K562 (cell line): ENCODE measurements around the gene TNNT3. TPM values are rescaled to one million over a fixed set of nuclear protein-coding genes. Genes with fewer than 3 reads are reported as not detected.

Experiments
- ATAC-seq: fragments of 200-7000 bp; cut with Tn5 transposase; 3 replicates; pipeline ENCODE4 v1.9.1; 2020; ENCODE audit warnings: moderate library complexity
- BruUV-seq: library from RNA; stranded (reverse); fragments of 400-500 nt; replicated peaks from 2 replicates; lab custom pipeline; 2021; lab: Mats Ljungman, UMichigan
- CTCF ChIA-PET: fragments of 300-600 bp; formaldehyde crosslinking; extraction: SDS; loops from one replicate; lab custom pipeline; 2021; ENCODE audit warnings: low intra/inter-chr PET ratio; lab: Yijun Ruan, JAX
- POLR2A ChIA-PET: fragments of 300-600, 350-650 bp; sonication (Branson Sonifier 250); formaldehyde crosslinking; extraction: SDS; loops from one replicate; lab custom pipeline; 2021; ENCODE audit warnings: antibody characterized with exemption, inconsistent platforms; lab: Yijun Ruan, JAX
- DNase-seq, 4 experiments: peaks; one replicate each; pipeline versions ENCODE4 v3.0.0 to v3.0.0-alpha.2; 2011 to 2018; ENCODE audit warnings: low spot score in 3 of 4, mixed read lengths in 3 of 4; ENCODE audit errors: extremely low read depth in 1 of 4
- FAIRE-seq: peaks from 2 replicates; lab custom pipeline; 2011; peaks lifted over from hg19 to GRCh38; lab: Jason Lieb, UNC
- H2AFZ ChIP-seq: 2 replicates; pipeline ENCODE4 v1.6.0; 2011; ENCODE audit warnings: low read depth, low read length, control low read depth, inconsistent platforms
- H3K27ac ChIP-seq: fragments of 200-600 bp; 3 replicates; pipeline ENCODE4 v1.8.0; 2011; ENCODE audit warnings: low read depth, mild to moderate bottlenecking, control low read depth, inconsistent platforms, low read length, moderate library complexity, mixed read lengths; ENCODE audit errors: extremely low read depth
- H3K27me3 ChIP-seq, 2 experiments: fragments of 300-600 bp in 1 of 2; 2 replicates in 1 of 2; 3 replicates in 1 of 2; pipeline versions ENCODE4 v1.6.0 to v1.8.0; 2011; ENCODE audit warnings: inconsistent platforms in 2 of 2, low read length in 2 of 2, mild to moderate bottlenecking in 1 of 2, mixed read lengths in 1 of 2, moderate library complexity in 1 of 2; ENCODE audit not compliant: control insufficient read depth in 2 of 2, insufficient read depth in 2 of 2
- H3K36me3 ChIP-seq: fragments of 300-600 bp; 3 replicates; pipeline ENCODE4 v1.8.0; 2011; ENCODE audit warnings: mild to moderate bottlenecking, low read length, inconsistent platforms; ENCODE audit not compliant: control insufficient read depth, insufficient read depth
- H3K4me1 ChIP-seq, 2 experiments: fragments of 200-600 bp in 1 of 2; replicated peaks in 1 of 2; 2 replicates in 1 of 2; 3 replicates in 1 of 2; pipeline versions ENCODE4 v1.5.1 to v1.8.0; 2011; ENCODE audit warnings: inconsistent platforms in 2 of 2, low read length in 2 of 2, mild to moderate bottlenecking in 1 of 2, mixed read lengths in 1 of 2, moderate library complexity in 1 of 2; ENCODE audit not compliant: control insufficient read depth in 2 of 2, insufficient read depth in 2 of 2
- H3K4me2 ChIP-seq: 2 replicates; pipeline ENCODE4 v1.6.1; 2011; ENCODE audit warnings: low read length, control low read depth, inconsistent platforms, mixed read lengths; ENCODE audit not compliant: insufficient read depth
- H3K4me3 ChIP-seq: fragments of 200-600 bp; sonication (generic), shearing (Covaris generic); 2 replicates; pipeline ENCODE4 v1.5.1; 2016; ENCODE audit warnings: control low read depth, inconsistent platforms
- H3K79me2 ChIP-seq: fragments of 200-600 bp; 3 replicates; pipeline ENCODE4 v1.8.0; 2011; ENCODE audit warnings: low read length, inconsistent platforms; ENCODE audit not compliant: control insufficient read depth, insufficient read depth
- H3K9ac ChIP-seq, 2 experiments: 2 replicates each; pipeline versions ENCODE4 v1.6.0 to v1.6.1; 2011; ENCODE audit warnings: low read depth in 2 of 2, low read length in 2 of 2, control low read depth in 1 of 2, inconsistent platforms in 1 of 2, mild to moderate bottlenecking in 1 of 2, mixed read lengths in 1 of 2; ENCODE audit not compliant: insufficient read depth in 1 of 2
- H3K9me1 ChIP-seq: one replicate; pipeline ENCODE4 v1.6.0; 2011; ENCODE audit warnings: inconsistent platforms, mild to moderate bottlenecking, low read length, moderate library complexity; ENCODE audit not compliant: control insufficient read depth, insufficient read depth
- H3K9me3 ChIP-seq: replicated peaks from 2 replicates; pipeline ENCODE4 v1.5.1; 2011; ENCODE audit warnings: low read depth, low read length, inconsistent platforms; ENCODE audit not compliant: control insufficient read depth, insufficient read depth
- H4K20me1 ChIP-seq: replicated peaks from 2 replicates; pipeline ENCODE4 v1.6.1; 2011; ENCODE audit warnings: low read length, inconsistent platforms, mixed read lengths; ENCODE audit not compliant: control insufficient read depth, insufficient read depth
- CBX1 ChIP-seq: sonication (generic); IDR thresholded peaks from 2 replicates; pipeline ENCODE4 v1.6.1; 2016; ENCODE audit warnings: antibody characterized with exemption, low read depth, mild to moderate bottlenecking
- CEBPB ChIP-seq: fragments of 450-650 bp; IDR thresholded peaks from 2 replicates; pipeline ENCODE4 v1.6.1; 2016; ENCODE audit warnings: missing genetic modification characterization, missing compliant biosample characterization
- JUNB ChIP-seq: fragments of 450-650 bp; formaldehyde crosslinking; conservative IDR thresholded peaks from 2 replicates; pipeline ENCODE4 v1.4.0; 2020; ENCODE audit warnings: mild to moderate bottlenecking
- KDM4B ChIP-seq, 2 experiments: fragments of 450-650 bp in 1 of 2; sonication (generic) in 1 of 2; IDR thresholded peaks; 2 replicates each; pipeline ENCODE4 v1.6.1; 2016 to 2017; ENCODE audit warnings: borderline replicate concordance in 2 of 2, antibody characterized with exemption in 1 of 2, low read depth in 1 of 2, mild to moderate bottlenecking in 1 of 2
- MCM3 ChIP-seq: fragments of 450-650 bp; IDR thresholded peaks from 2 replicates; pipeline ENCODE4 v1.6.1; 2016
- NR2F6 ChIP-seq: fragments of 450-650 bp; formaldehyde crosslinking; IDR thresholded peaks from 2 replicates; pipeline ENCODE4 v1.4.0; 2020; ENCODE audit warnings: mild to moderate bottlenecking
- RFX7 ChIP-seq: fragments of 250-450 bp; sonication (Bioruptor Pico); IDR thresholded peaks from 2 replicates; pipeline ENCODE4 v1.5.1; 2021; ENCODE audit warnings: mild to moderate bottlenecking
- TAF7 ChIP-seq: fragments of 450-650 bp; IDR thresholded peaks from 2 replicates; pipeline ENCODE4 v1.6.1; 2016; ENCODE audit warnings: missing genetic modification characterization, missing compliant biosample characterization
- ZNF212 ChIP-seq: fragments of 450-650 bp; formaldehyde crosslinking; IDR thresholded peaks from 2 replicates; pipeline ENCODE4 v1.4.0; 2020; ENCODE audit warnings: mild to moderate bottlenecking
- ZNF282 ChIP-seq: sonication (generic); formaldehyde crosslinking; IDR thresholded peaks from 2 replicates; pipeline ENCODE4 v1.8.1; 2023; ENCODE audit warnings: missing genetic modification reagents
- WGBS: fragments of 100-300 bp; shearing (Covaris generic); methylation state at CpG from one replicate; pipeline ENCODE4 v1.1.6; 2016; ENCODE audit warnings: low coverage, mixed read lengths; ENCODE audit not compliant: insufficient coverage; ENCODE audit errors: missing lambda C conversion rate; 5-methylcytosine and 5-hydroxymethylcytosine counted together
- in situ Hi-C: fragments of 300-500 bp; cut with MboI; formaldehyde crosslinking; loops from 4 replicates; pipeline ENCODE4 v1.15.0; 2018; ENCODE audit warnings: inconsistent platforms, mixed read lengths
- intact Hi-C: fragments of 100-400 bp; cut with micrococcal nuclease; formaldehyde crosslinking; loops from 2 replicates; pipeline ENCODE4 v1.14.2; 2022
- polyA plus RNA-seq, 8 experiments: library from polyadenylated mRNA; depleted of rRNA in 4 of 8; stranded (reverse) in 5 of 8; unstranded in 3 of 8; fragments of >200 nt; fragmentation: Nextera tagmentation in 2 of 8; fragmentation: Illumina TruSeq in 1 of 8; extraction: Ambion mirVana in 2 of 8; extraction: Trizol in 1 of 8; gene quantifications; 2 replicates each; pipeline versions ENCODE4 v1.2.1 to v1.2.3, GENCODE V29; 2011 to 2014; ENCODE audit warnings: inconsistent platforms in 1 of 8, missing spikeins in 1 of 8
- total RNA-seq, 7 experiments: library from RNA; depleted of rRNA in 6 of 7; stranded (reverse); fragments of >200 nt in 6 of 7; fragmentation: Illumina TruSeq in 2 of 7; extraction: Trizol in 2 of 7; gene quantifications; 2 replicates each; pipeline versions ENCODE4 v1.2.1 to v1.2.3, GENCODE V29; 2011 to 2021; ENCODE audit warnings: low replicate concordance in 1 of 7
- TF ChIP-seq, protein P1 (sequence below): fragments of 450-650 bp; IDR thresholded peaks from 2 replicates; pipeline ENCODE4 v1.7.1; 2018; ENCODE audit warnings: mild to moderate bottlenecking, low read depth; ENCODE audit not compliant: partially characterized antibody
- TF ChIP-seq, protein P2 (sequence below): fragments of 450-650 bp; conservative IDR thresholded peaks from 2 replicates; pipeline ENCODE4 v1.6.1; 2016; ENCODE audit warnings: missing genetic modification characterization, low read depth, mild to moderate bottlenecking, control low read depth, missing compliant biosample characterization
- TF ChIP-seq, protein P3 (sequence below): fragments of 250-450 bp; sonication (Bioruptor Pico); IDR thresholded peaks from 2 replicates; pipeline ENCODE4 v1.5.0; 2022; ENCODE audit warnings: mild to moderate bottlenecking

TNNT3 gene
- total and polyA plus RNA-seq, 9 of the 15 experiments (the other 6 are each of a cell fraction or from before 2014, with no cell fraction given), result 0.10 TPM; not detected in 8

DNA sequence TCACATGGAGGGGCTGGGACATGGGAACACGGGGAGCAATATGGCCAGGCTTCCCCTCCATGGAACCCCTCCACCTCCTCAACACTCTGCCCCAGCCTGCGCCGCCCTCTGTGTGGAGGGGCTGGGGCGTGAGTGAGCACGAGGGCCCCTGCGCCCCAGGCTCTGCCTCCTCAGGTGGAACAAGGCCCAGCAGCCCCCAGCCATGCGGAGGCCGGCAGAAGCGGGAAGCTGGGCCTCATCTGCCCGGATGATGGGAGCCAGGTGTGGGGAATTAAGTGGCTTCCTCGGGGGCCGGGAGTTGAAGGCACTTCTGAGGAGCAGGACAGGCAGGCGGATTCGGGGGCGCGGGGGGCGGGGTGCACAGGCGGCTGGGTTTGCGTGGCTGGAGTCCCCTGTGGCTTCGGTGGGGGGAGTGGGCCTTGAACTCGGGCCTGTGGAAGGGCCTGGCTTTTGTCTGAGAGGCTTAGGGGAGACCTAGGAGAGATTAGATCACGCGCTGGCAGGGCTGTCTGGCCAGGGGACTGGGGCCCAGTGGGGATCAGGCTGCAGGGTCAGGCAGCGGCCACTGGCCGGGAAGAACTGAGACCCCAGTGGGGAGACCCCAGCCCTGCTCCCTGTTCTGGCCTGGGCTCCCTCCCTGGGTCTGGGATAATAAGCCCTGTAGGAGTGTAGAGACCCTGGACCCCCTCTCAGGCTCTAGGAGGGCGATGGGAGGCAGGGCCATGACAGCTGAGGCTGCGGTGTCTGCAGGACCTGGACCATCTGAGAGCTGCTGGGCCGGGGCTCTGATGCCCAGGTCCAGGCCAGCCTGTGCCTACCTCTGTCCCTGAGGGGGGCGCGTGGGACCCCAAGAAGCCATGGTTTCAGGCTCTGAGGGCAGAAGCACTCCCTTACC, 41.1 kb upstream of the TNNT3 start:
- H2AFZ ChIP-seq, result no peak overlapping the region
- DNase-seq, result no peak
- BruUV-seq, result no TSS peak
- H3K4me1 ChIP-seq, result peaks cover 0 to 47% of the 10 kb centered on the region in 2 experiments; a peak in 2 of 5 replicates
- no peaks in the 10 kb centered on the region for H3K36me3 ChIP-seq
- no peak overlapping the region for H3K9ac ChIP-seq
- 0 out of 2 replicates have a peak, but pooled peaks cover 3% of the 10 kb centered on the region for H4K20me1 ChIP-seq
- no peaks in the 10 kb centered on the region for H3K9me1 ChIP-seq
- H3K4me3 ChIP-seq, result no peak overlapping the region
- no peak overlapping the region for H3K4me2 ChIP-seq
- H3K27me3 ChIP-seq, result peaks cover 3 to 54% of the 10 kb centered on the region in 2 experiments; a peak in 3 of 5 replicates
- POLR2A ChIA-PET, result interaction anchor here (0.5 kb wide), 2 partner anchors 96 to 273 kb away, joined by 3 to 5 read pairs; no protein-coding TSS in a partner anchor
- no peak overlapping the region for H3K27ac ChIP-seq
- in situ Hi-C loops (loop anchor here (10.0 kb wide), 1 partner anchor 126 kb away; no protein-coding TSS in a partner anchor), intact Hi-C loops (loop anchor here (5.0 kb wide), 1 partner anchor 186 kb away; no protein-coding TSS in a partner anchor)
- no peaks in the 10 kb centered on the region for H3K79me2 ChIP-seq
- no peak for FAIRE-seq
- no peak for ATAC-seq
- WGBS, result 18% methylated on average over 21 of the region's 30 CpGs
- H3K9me3 ChIP-seq, result no peaks in the 10 kb centered on the region
- CTCF ChIA-PET, result interaction anchor here (0.7 kb wide), 1 partner anchor 78 kb away, joined by 3 read pairs; no protein-coding TSS in a partner anchor
- TF ChIP-seq CBX1 (no peak), RFX7 (CRISPR knock-in tag) (no peak), CEBPB (tag) (no peak), KDM4B (IDR thresholded peaks at IDR 0.05; ENCODE audit: borderline replicate concordance in 2 of 2, low read depth in 1 of 2) (no peak), NR2F6 (CRISPR knock-in tag) (no peak), JUNB (CRISPR knock-in tag) (no peak), ZNF282 (CRISPR knock-in tag) (no peak), ZNF212 (CRISPR knock-in tag) (no peak), MCM3 (no peak), TAF7 (no peak)
- TF ChIP-seq, protein P1, sequence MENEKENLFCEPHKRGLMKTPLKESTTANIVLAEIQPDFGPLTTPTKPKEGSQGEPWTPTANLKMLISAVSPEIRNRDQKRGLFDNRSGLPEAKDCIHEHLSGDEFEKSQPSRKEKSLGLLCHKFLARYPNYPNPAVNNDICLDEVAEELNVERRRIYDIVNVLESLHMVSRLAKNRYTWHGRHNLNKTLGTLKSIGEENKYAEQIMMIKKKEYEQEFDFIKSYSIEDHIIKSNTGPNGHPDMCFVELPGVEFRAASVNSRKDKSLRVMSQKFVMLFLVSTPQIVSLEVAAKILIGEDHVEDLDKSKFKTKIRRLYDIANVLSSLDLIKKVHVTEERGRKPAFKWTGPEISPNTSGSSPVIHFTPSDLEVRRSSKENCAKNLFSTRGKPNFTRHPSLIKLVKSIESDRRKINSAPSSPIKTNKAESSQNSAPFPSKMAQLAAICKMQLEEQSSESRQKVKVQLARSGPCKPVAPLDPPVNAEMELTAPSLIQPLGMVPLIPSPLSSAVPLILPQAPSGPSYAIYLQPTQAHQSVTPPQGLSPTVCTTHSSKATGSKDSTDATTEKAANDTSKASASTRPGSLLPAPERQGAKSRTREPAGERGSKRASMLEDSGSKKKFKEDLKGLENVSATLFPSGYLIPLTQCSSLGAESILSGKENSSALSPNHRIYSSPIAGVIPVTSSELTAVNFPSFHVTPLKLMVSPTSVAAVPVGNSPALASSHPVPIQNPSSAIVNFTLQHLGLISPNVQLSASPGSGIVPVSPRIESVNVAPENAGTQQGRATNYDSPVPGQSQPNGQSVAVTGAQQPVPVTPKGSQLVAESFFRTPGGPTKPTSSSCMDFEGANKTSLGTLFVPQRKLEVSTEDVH, result no peak
- TF ChIP-seq, protein P2, sequence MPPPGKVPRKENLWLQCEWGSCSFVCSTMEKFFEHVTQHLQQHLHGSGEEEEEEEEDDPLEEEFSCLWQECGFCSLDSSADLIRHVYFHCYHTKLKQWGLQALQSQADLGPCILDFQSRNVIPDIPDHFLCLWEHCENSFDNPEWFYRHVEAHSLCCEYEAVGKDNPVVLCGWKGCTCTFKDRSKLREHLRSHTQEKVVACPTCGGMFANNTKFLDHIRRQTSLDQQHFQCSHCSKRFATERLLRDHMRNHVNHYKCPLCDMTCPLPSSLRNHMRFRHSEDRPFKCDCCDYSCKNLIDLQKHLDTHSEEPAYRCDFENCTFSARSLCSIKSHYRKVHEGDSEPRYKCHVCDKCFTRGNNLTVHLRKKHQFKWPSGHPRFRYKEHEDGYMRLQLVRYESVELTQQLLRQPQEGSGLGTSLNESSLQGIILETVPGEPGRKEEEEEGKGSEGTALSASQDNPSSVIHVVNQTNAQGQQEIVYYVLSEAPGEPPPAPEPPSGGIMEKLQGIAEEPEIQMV (tag), result no peak
- TF ChIP-seq, protein P3, sequence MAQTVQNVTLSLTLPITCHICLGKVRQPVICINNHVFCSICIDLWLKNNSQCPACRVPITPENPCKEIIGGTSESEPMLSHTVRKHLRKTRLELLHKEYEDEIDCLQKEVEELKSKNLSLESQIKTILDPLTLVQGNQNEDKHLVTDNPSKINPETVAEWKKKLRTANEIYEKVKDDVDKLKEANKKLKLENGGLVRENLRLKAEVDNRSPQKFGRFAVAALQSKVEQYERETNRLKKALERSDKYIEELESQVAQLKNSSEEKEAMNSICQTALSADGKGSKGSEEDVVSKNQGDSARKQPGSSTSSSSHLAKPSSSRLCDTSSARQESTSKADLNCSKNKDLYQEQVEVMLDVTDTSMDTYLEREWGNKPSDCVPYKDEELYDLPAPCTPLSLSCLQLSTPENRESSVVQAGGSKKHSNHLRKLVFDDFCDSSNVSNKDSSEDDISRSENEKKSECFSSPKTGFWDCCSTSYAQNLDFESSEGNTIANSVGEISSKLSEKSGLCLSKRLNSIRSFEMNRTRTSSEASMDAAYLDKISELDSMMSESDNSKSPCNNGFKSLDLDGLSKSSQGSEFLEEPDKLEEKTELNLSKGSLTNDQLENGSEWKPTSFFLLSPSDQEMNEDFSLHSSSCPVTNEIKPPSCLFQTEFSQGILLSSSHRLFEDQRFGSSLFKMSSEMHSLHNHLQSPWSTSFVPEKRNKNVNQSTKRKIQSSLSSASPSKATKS (CRISPR knock-in tag), result no peak
